Measurements from ENCODE around the gene ABI3BP.

The ABI3BP gene

GRCh38 chr3:100941451-100941850, 51.8 kb downstream of the ABI3BP start:
- Histone ChIP-seq H3K4me1 (ENCODE audit: control insufficient read depth in 1 of 2, insufficient read depth in 2 of 2, low read length in 2 of 2) (no peaks in the 10 kb centered on the region), H3K9me3 (ENCODE audit: control insufficient read depth in 1 of 2, low read length in 2 of 2) (no peaks in the 10 kb centered on the region), H3K27me3 (ENCODE audit: low read depth, low read length) (no peaks in the 10 kb centered on the region), H3K4me3 (ENCODE audit: low read depth in 1 of 2, low read length in 2 of 2) (no peak overlapping the region), H3K27ac (ENCODE audit: low read length) (no peak overlapping the region), H3K36me3 (ENCODE audit: control insufficient read depth in 1 of 2, insufficient read depth in 2 of 2, low read length in 2 of 2) (no peaks in the 10 kb centered on the region)

- no peak overlapping the region for H3K4me3 ChIP-seq (ENCODE audit: low read depth in 1 of 2, low read length in 2 of 2)
- no peaks in the 10 kb centered on the region for H3K27me3 ChIP-seq (ENCODE audit: low read depth, low read length)
- H3K9me3 ChIP-seq (ENCODE audit: control insufficient read depth in 1 of 2, low read length in 2 of 2), result no peaks in the 10 kb centered on the region
- no peaks in the 10 kb centered on the region for H3K4me1 ChIP-seq (ENCODE audit: control insufficient read depth in 1 of 2, insufficient read depth in 2 of 2, low read length in 2 of 2)
- no peaks in the 10 kb centered on the region for H3K36me3 ChIP-seq (ENCODE audit: control insufficient read depth in 1 of 2, insufficient read depth in 2 of 2, low read length in 2 of 2)
- H3K27ac ChIP-seq (ENCODE audit: low read length), result no peak overlapping the region
Measured at GRCh38 chr3:100941041-100941440, 52.2 kb downstream of the ABI3BP start.

- no peaks in the 10 kb centered on the region for H3K9me3 ChIP-seq (ENCODE audit: control insufficient read depth in 1 of 2, low read length in 2 of 2)
- no peak overlapping the region for H3K27ac ChIP-seq (ENCODE audit: low read length)
- H3K4me1 ChIP-seq (ENCODE audit: control insufficient read depth in 1 of 2, insufficient read depth in 2 of 2, low read length in 2 of 2), result no peaks in the 10 kb centered on the region
- no peaks in the 10 kb centered on the region for H3K36me3 ChIP-seq (ENCODE audit: control insufficient read depth in 1 of 2, insufficient read depth in 2 of 2, low read length in 2 of 2)
- no peaks in the 10 kb centered on the region for H3K27me3 ChIP-seq (ENCODE audit: low read depth, low read length)
- H3K4me3 ChIP-seq (ENCODE audit: low read depth in 1 of 2, low read length in 2 of 2), result no peak overlapping the region
Measured at GRCh38 chr3:100936931-100937330, 56.3 kb downstream of the ABI3BP start.

DNA sequence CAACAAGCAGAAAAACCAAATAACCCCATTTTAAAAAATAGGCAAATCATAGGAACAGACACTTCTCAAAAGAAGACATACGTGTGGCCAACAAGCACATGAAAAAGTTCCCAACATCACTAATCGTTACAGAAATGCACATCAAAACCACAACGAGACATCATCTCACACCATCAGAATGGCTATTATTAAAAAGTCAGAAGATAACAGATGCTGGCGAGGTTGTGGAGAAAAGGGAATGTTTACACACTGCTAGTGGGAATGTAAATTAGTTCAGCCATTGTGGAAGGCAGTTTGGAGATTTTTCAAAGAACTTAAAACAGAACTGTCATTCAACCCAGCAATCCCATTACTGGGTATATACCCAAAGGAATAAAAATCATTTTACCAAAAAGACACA, 60.7 kb downstream of the ABI3BP start:
- Histone ChIP-seq H3K4me3 (ENCODE audit: low read depth in 1 of 2, low read length in 2 of 2) (no peak overlapping the region), H3K27me3 (ENCODE audit: low read depth, low read length) (no peaks in the 10 kb centered on the region), H3K9me3 (ENCODE audit: control insufficient read depth in 1 of 2, low read length in 2 of 2) (no peaks in the 10 kb centered on the region), H3K27ac (ENCODE audit: low read length) (no peak overlapping the region), H3K36me3 (ENCODE audit: control insufficient read depth in 1 of 2, insufficient read depth in 2 of 2, low read length in 2 of 2) (no peaks in the 10 kb centered on the region), H3K4me1 (ENCODE audit: control insufficient read depth in 1 of 2, insufficient read depth in 2 of 2, low read length in 2 of 2) (no peaks in the 10 kb centered on the region)

DNA sequence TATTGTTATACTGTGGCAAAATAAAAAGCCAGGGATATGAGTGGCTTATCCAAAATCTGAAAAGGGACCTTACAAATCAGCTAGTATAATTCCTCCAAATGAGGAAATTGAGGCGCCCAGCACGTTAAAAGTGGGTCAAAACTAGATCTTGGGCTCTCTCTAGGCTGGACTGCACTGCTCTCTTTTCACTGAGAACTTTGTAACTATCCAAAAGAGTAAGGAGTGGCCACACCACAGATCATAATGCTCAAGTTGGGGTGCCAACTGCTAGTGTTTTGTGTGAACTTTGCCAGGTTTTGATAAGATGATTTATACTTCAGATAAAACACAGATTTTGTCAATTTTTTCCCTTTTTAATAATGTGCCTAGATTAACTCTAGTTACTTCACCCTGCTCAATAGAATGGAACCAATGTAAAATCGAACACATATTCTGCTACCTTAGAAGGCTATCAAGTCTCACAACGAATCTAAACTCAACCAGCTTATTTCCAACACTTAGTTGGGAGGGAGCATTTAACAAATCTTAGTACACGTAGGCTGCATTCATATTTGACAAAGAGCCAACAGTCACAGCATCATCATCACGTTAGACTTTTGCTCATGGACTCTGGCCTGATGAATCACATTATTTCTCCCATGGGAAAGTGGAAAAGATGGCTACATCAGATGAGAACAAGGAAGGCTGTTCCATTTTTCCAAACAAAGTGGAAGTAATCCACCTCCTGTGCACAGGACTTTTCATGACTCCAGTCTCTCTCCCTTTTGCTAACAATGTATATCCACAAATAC, 64.4 kb downstream of the ABI3BP start:
- H3K4me1 ChIP-seq (ENCODE audit: control insufficient read depth in 1 of 2, insufficient read depth in 2 of 2, low read length in 2 of 2), result no peaks in the 10 kb centered on the region
- no peaks in the 10 kb centered on the region for H3K9me3 ChIP-seq (ENCODE audit: control insufficient read depth in 1 of 2, low read length in 2 of 2)
- H3K36me3 ChIP-seq (ENCODE audit: control insufficient read depth in 1 of 2, insufficient read depth in 2 of 2, low read length in 2 of 2), result no peaks in the 10 kb centered on the region
- no peaks in the 10 kb centered on the region for H3K27me3 ChIP-seq (ENCODE audit: low read depth, low read length)
- no peak overlapping the region for H3K27ac ChIP-seq (ENCODE audit: low read length)
- no peak overlapping the region for H3K4me3 ChIP-seq (ENCODE audit: low read depth in 1 of 2, low read length in 2 of 2)

GRCh38 chr3:100927775-100928174, 65.4 kb downstream of the ABI3BP start:
- no peaks in the 10 kb centered on the region for H3K4me1 ChIP-seq (ENCODE audit: control insufficient read depth in 1 of 2, insufficient read depth in 2 of 2, low read length in 2 of 2)
- no peak overlapping the region for H3K4me3 ChIP-seq (ENCODE audit: low read depth in 1 of 2, low read length in 2 of 2)
- no peaks in the 10 kb centered on the region for H3K27me3 ChIP-seq (ENCODE audit: low read depth, low read length)
- no peak overlapping the region for H3K27ac ChIP-seq (ENCODE audit: low read length)
- no peaks in the 10 kb centered on the region for H3K9me3 ChIP-seq (ENCODE audit: control insufficient read depth in 1 of 2, low read length in 2 of 2)
- no peaks in the 10 kb centered on the region for H3K36me3 ChIP-seq (ENCODE audit: control insufficient read depth in 1 of 2, insufficient read depth in 2 of 2, low read length in 2 of 2)

DNA sequence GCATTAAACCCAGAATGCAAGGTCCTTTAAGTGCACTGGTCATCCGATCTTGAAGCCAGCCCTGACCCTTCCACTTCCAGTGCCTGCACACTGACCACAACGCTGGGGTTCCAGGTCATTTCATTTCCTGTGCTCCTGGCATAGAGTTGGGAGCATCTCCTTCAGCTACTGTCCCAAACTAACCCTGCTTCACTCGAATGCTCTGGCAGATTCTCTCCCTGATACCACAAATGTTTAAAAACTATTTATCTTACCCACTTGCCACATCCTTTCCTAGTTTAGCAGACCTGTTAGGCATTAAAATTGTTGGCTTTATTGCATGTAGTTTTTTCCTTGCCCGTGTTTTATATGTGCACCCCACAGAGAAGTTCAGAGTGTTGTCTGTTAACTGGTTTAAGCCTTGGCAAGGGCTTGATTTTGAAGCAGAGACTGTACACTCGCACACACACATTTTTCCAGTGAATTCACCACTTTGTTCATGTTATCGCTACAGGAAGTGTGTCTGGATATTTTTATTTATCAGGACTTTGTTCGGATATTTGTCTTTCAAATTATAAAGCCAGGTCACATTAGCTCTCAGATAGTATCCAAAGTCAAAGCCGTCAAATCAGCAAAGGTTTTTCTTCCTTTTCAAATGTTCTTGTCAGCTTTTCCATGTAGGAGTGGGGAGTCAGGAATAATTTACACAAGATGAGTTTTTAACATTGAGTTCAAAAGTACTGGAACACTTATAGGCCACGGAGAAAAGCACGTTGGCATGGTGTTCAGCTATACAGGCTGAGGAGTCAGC, 77.3 kb downstream of the ABI3BP start:
- Histone ChIP-seq H3K27ac (ENCODE audit: low read length) (peak overlapping the region; percentile 0), H3K4me3 (ENCODE audit: low read depth in 1 of 2, low read length in 2 of 2) (no peak overlapping the region)

DNA sequence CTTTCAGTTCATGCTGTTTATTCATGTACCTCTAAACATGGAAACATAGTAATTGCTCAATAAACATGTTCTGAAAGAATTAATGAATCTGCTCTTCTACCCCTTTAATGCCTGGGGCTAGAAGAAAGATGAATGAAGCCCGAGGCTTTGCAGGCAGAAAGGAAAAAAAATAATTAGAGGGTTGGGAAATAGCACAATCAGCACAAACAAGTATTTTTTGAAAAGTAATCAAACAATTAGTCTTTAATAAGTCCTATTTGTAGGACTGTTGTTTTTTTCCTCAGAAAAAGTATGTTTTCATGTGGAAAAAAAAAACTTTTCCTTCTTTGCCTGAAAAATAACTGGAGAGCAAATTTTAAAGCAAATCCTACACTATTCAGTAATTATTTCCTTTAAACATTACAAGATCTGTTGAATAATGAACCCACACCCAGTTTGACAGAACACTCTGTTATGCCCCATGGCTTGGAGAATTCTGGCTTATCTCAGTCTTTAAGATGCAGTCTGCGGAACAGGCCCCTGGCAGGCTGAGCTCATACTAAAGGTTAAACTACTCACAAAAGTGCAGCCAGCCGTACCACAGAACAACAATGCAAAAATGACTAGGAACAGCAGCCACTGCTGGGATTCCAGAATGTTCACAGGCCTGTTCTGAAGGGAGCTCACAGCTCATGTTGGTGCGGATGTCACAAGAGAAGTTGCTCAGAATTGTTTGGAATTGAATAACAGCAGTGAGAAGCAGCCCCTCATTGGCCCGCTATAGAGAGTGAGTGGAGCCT, 79.2 kb downstream of the ABI3BP start:
- no peak overlapping the region for H3K27ac ChIP-seq (ENCODE audit: low read length)
- no peaks in the 10 kb centered on the region for H3K9me3 ChIP-seq (ENCODE audit: control insufficient read depth in 1 of 2, low read length in 2 of 2)
- no peaks in the 10 kb centered on the region for H3K27me3 ChIP-seq (ENCODE audit: low read depth, low read length)
- no peaks in the 10 kb centered on the region for H3K36me3 ChIP-seq (ENCODE audit: control insufficient read depth in 1 of 2, insufficient read depth in 2 of 2, low read length in 2 of 2)
- H3K4me1 ChIP-seq (ENCODE audit: control insufficient read depth in 1 of 2, insufficient read depth in 2 of 2, low read length in 2 of 2), result peaks cover 0 to 18% of the 10 kb centered on the region in 2 donors
- H3K4me3 ChIP-seq (ENCODE audit: low read depth in 1 of 2, low read length in 2 of 2), result no peak overlapping the region

More for the DNA sequence above, 77.3 kb downstream of the ABI3BP start:
- no peaks in the 10 kb centered on the region for H3K9me3 ChIP-seq (ENCODE audit: control insufficient read depth in 1 of 2, low read length in 2 of 2)
- H3K27me3 ChIP-seq (ENCODE audit: low read depth, low read length), result no peaks in the 10 kb centered on the region
- H3K36me3 ChIP-seq (ENCODE audit: control insufficient read depth in 1 of 2, insufficient read depth in 2 of 2, low read length in 2 of 2), result no peaks in the 10 kb centered on the region
- peaks cover 0 to 18% of the 10 kb centered on the region in 2 donors for H3K4me1 ChIP-seq (ENCODE audit: control insufficient read depth in 1 of 2, insufficient read depth in 2 of 2, low read length in 2 of 2)

DNA sequence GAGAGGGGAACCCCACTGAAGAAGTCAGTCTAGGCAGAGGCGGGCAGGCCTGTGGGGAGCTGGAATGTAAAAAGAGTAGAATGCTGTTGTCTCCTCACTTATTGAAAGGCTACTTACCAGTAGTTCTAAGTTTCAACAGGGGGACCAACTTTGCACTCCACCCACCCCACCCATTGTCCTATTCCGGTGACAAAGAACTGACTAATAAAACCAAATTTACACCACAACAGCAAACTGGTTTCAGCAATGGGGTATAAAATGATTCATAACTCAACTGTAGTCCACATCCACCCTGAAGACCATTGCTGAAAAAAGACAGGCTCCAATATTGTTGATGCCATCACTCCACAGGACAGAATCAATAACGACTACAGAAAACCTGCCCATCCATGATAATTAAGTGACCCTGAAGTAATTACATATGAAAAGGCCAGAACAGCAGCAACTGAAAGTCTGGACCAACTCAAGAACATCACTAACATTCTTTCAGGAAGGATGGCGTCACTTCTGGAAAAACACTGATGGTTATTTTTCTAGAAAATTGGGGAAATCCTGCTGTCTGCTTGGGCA, 80.2 kb downstream of the ABI3BP start:
- H3K27ac ChIP-seq (ENCODE audit: low read length), result no peak overlapping the region
- no peaks in the 10 kb centered on the region for H3K27me3 ChIP-seq (ENCODE audit: low read depth, low read length)
- H3K36me3 ChIP-seq (ENCODE audit: control insufficient read depth in 1 of 2, insufficient read depth in 2 of 2, low read length in 2 of 2), result no peaks in the 10 kb centered on the region
- peaks cover 0 to 18% of the 10 kb centered on the region in 2 donors for H3K4me1 ChIP-seq (ENCODE audit: control insufficient read depth in 1 of 2, insufficient read depth in 2 of 2, low read length in 2 of 2)
- H3K9me3 ChIP-seq (ENCODE audit: control insufficient read depth in 1 of 2, low read length in 2 of 2), result no peaks in the 10 kb centered on the region
- H3K4me3 ChIP-seq (ENCODE audit: low read depth in 1 of 2, low read length in 2 of 2), result no peak overlapping the region

DNA sequence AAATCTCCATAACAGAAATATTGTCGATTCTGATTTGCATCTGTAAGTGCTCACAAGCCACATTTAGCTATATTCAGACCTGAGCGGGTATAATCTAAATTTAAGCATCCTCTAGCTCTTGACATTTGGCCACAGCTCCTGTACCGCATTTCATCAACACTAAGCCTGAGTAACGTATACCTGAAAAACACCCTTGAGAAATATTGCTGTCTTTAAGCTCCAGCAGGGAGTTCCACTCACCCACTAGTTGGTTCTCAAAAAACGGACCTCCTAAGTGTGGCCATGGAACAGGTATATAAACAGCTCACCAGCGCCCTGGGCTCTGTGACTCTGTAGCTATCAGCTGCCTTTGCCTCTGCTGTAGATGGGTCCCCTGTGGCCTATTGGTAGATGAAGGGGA, 80.7 kb downstream of the ABI3BP start:
- Histone ChIP-seq H3K27ac (ENCODE audit: low read length) (no peak overlapping the region), H3K27me3 (ENCODE audit: low read depth, low read length) (no peaks in the 10 kb centered on the region), H3K4me3 (ENCODE audit: low read depth in 1 of 2, low read length in 2 of 2) (no peak overlapping the region), H3K9me3 (ENCODE audit: control insufficient read depth in 1 of 2, low read length in 2 of 2) (no peaks in the 10 kb centered on the region), H3K36me3 (ENCODE audit: control insufficient read depth in 1 of 2, insufficient read depth in 2 of 2, low read length in 2 of 2) (no peaks in the 10 kb centered on the region), H3K4me1 (ENCODE audit: control insufficient read depth in 1 of 2, insufficient read depth in 2 of 2, low read length in 2 of 2) (peaks cover 0 to 18% of the 10 kb centered on the region in 2 donors)

- Histone ChIP-seq H3K9me3 (ENCODE audit: control insufficient read depth in 1 of 2, low read length in 2 of 2) (no peaks in the 10 kb centered on the region), H3K27me3 (ENCODE audit: low read depth, low read length) (no peaks in the 10 kb centered on the region), H3K4me1 (ENCODE audit: control insufficient read depth in 1 of 2, insufficient read depth in 2 of 2, low read length in 2 of 2) (peaks cover 0 to 18% of the 10 kb centered on the region in 2 donors), H3K27ac (ENCODE audit: low read length) (no peak overlapping the region), H3K36me3 (ENCODE audit: control insufficient read depth in 1 of 2, insufficient read depth in 2 of 2, low read length in 2 of 2) (no peaks in the 10 kb centered on the region), H3K4me3 (ENCODE audit: low read depth in 1 of 2, low read length in 2 of 2) (no peak overlapping the region)
Measured at GRCh38 chr3:100911956-100912355, 81.3 kb downstream of the ABI3BP start.
